ENCODE data around the gene CFAP46. TPM values are rescaled to one million over a fixed set of nuclear protein-coding genes. Genes with fewer than 3 reads are reported as not detected.
A peak's percentile ranks its signal among the peaks of the same experiment; 100 is the strongest.

Gene CFAP46
- total RNA-seq, 2 donors from 2014 or later, result not detected

- Mint-ChIP-seq H3K27ac (no peak overlapping the region), H3K4me3 (no peak overlapping the region), H3K36me3 (ENCODE audit: low read depth) (no peaks in the 10 kb centered on the region), H3K27me3 (peaks cover 39% of the 10 kb centered on the region), H3K4me1 (no peaks in the 10 kb centered on the region)
- DNase-seq, result no peak
- ATAC-seq, result no peak
- no peaks in the 10 kb centered on the region for H3K9me3 ChIP-seq (ENCODE audit: control insufficient read depth, low read length, poor library complexity, severe bottlenecking)
These were observed 13.1 kb upstream of the CFAP46 start for GRCh38 chr10:132955479-132955878.

GRCh38 chr10:132953428-132953827 is 11.1 kb upstream of the CFAP46 start:
- no peaks in the 10 kb centered on the region for H3K36me3 Mint-ChIP-seq (ENCODE audit: low read depth)
- no peak for DNase-seq

GRCh38 chr10:132951926-132952325 is 9.6 kb upstream of the CFAP46 start:
- DNase-seq (no peak), ATAC-seq (no peak)
- H3K4me3 Mint-ChIP-seq, result no peak overlapping the region
- no peaks in the 10 kb centered on the region for H3K36me3 Mint-ChIP-seq (ENCODE audit: low read depth)
- no peak overlapping the region for H3K27ac Mint-ChIP-seq
- no peaks in the 10 kb centered on the region for H3K9me3 ChIP-seq (ENCODE audit: control insufficient read depth, low read length, poor library complexity, severe bottlenecking)
- peaks cover 51% of the 10 kb centered on the region for H3K27me3 Mint-ChIP-seq
- H3K4me1 Mint-ChIP-seq, result no peaks in the 10 kb centered on the region

More at GRCh38 chr10:132953428-132953827, 11.1 kb upstream of the CFAP46 start:
- H3K27me3 Mint-ChIP-seq, result peaks cover 51% of the 10 kb centered on the region
- H3K4me1 Mint-ChIP-seq, result no peaks in the 10 kb centered on the region
- H3K27ac Mint-ChIP-seq, result no peak overlapping the region
- no peaks in the 10 kb centered on the region for H3K9me3 ChIP-seq (ENCODE audit: control insufficient read depth, low read length, poor library complexity, severe bottlenecking)
- no peak overlapping the region for H3K4me3 Mint-ChIP-seq
- ATAC-seq, result no peak

- Mint-ChIP-seq H3K27ac (no peak overlapping the region), H3K27me3 (peaks cover 62% of the 10 kb centered on the region), H3K4me3 (no peak overlapping the region), H3K36me3 (ENCODE audit: low read depth) (no peaks in the 10 kb centered on the region), H3K4me1 (no peaks in the 10 kb centered on the region)
- no peaks in the 10 kb centered on the region for H3K9me3 ChIP-seq (ENCODE audit: control insufficient read depth, low read length, poor library complexity, severe bottlenecking)
- ATAC-seq (no peak), DNase-seq (no peak)
These were observed 6.0 kb upstream of the CFAP46 start for GRCh38 chr10:132948351-132948750.

- no peaks in the 10 kb centered on the region for H3K9me3 ChIP-seq (ENCODE audit: control insufficient read depth, low read length, poor library complexity, severe bottlenecking)
- DNase-seq (no peak), ATAC-seq (no peak)
- Mint-ChIP-seq H3K36me3 (ENCODE audit: low read depth) (peaks cover under 1% of the 10 kb centered on the region), H3K27ac (no peak overlapping the region), H3K4me3 (no peak overlapping the region), H3K27me3 (peaks cover 57% of the 10 kb centered on the region), H3K4me1 (peaks cover under 1% of the 10 kb centered on the region)
These were observed 5.5 kb upstream of the CFAP46 start for GRCh38 chr10:132947843-132948242.

GRCh38 chr10:132946806-132947546 is 4.6 kb upstream of the CFAP46 start:
- H3K4me1 Mint-ChIP-seq, result peaks cover 3% of the 10 kb centered on the region
- no peak overlapping the region for H3K4me3 Mint-ChIP-seq
- DNase-seq (no peak), ATAC-seq (no peak)
- no peak overlapping the region for H3K27ac Mint-ChIP-seq
- H3K9me3 ChIP-seq (ENCODE audit: control insufficient read depth, low read length, poor library complexity, severe bottlenecking), result no peaks in the 10 kb centered on the region
- peaks cover 52% of the 10 kb centered on the region for H3K27me3 Mint-ChIP-seq
- H3K36me3 Mint-ChIP-seq (ENCODE audit: low read depth), result peaks cover 3% of the 10 kb centered on the region

GRCh38 chr10:132946311-132946710 is 3.9 kb upstream of the CFAP46 start:
- no peaks in the 10 kb centered on the region for H3K9me3 ChIP-seq (ENCODE audit: control insufficient read depth, low read length, poor library complexity, severe bottlenecking)
- H3K4me1 Mint-ChIP-seq, result peaks cover 3% of the 10 kb centered on the region
- peaks cover 52% of the 10 kb centered on the region for H3K27me3 Mint-ChIP-seq
- no peak overlapping the region for H3K4me3 Mint-ChIP-seq
- DNase-seq (no peak), ATAC-seq (no peak)
- H3K27ac Mint-ChIP-seq, result no peak overlapping the region
- H3K36me3 Mint-ChIP-seq (ENCODE audit: low read depth), result peaks cover 3% of the 10 kb centered on the region

- Mint-ChIP-seq H3K27me3 (peaks cover 52% of the 10 kb centered on the region), H3K36me3 (ENCODE audit: low read depth) (peaks cover 3% of the 10 kb centered on the region), H3K4me1 (peaks cover 3% of the 10 kb centered on the region), H3K27ac (no peak overlapping the region), H3K4me3 (no peak overlapping the region)
- DNase-seq (no peak), ATAC-seq (no peak)
- H3K9me3 ChIP-seq (ENCODE audit: control insufficient read depth, low read length, poor library complexity, severe bottlenecking), result no peaks in the 10 kb centered on the region
These were observed 3.5 kb upstream of the CFAP46 start for GRCh38 chr10:132945894-132946255.

- H3K27me3 Mint-ChIP-seq, result peaks cover 52% of the 10 kb centered on the region
- no peak for DNase-seq
These were observed 2.9 kb upstream of the CFAP46 start for GRCh38 chr10:132945125-132945893.

GRCh38 chr10:132944510-132944909 is 2.1 kb upstream of the CFAP46 start:
- no peak for ATAC-seq
- H3K9me3 ChIP-seq (ENCODE audit: control insufficient read depth, low read length, poor library complexity, severe bottlenecking), result no peaks in the 10 kb centered on the region
- peaks cover 3% of the 10 kb centered on the region for H3K36me3 Mint-ChIP-seq (ENCODE audit: low read depth)
- no peak overlapping the region for H3K4me3 Mint-ChIP-seq
- DNase-seq, result no peak
- H3K4me1 Mint-ChIP-seq, result peaks cover 5% of the 10 kb centered on the region
- no peak overlapping the region for H3K27ac Mint-ChIP-seq
- peaks cover 52% of the 10 kb centered on the region for H3K27me3 Mint-ChIP-seq

More at GRCh38 chr10:132945125-132945893, 2.9 kb upstream of the CFAP46 start:
- H3K4me3 Mint-ChIP-seq, result no peak overlapping the region
- no peak for ATAC-seq
- no peaks in the 10 kb centered on the region for H3K9me3 ChIP-seq (ENCODE audit: control insufficient read depth, low read length, poor library complexity, severe bottlenecking)
- peaks cover 4% of the 10 kb centered on the region for H3K4me1 Mint-ChIP-seq
- H3K36me3 Mint-ChIP-seq (ENCODE audit: low read depth), result peaks cover 3% of the 10 kb centered on the region
- no peak overlapping the region for H3K27ac Mint-ChIP-seq

GRCh38 chr10:132943791-132944404 is 1.5 kb upstream of the CFAP46 start:
- Mint-ChIP-seq H3K27ac (no peak overlapping the region), H3K4me3 (no peak overlapping the region), H3K36me3 (ENCODE audit: low read depth) (peaks cover 3% of the 10 kb centered on the region), H3K4me1 (peaks cover 5% of the 10 kb centered on the region), H3K27me3 (peaks cover 56% of the 10 kb centered on the region)
- H3K9me3 ChIP-seq (ENCODE audit: control insufficient read depth, low read length, poor library complexity, severe bottlenecking), result no peaks in the 10 kb centered on the region
- ATAC-seq (no peak), DNase-seq (no peak)

GRCh38 chr10:132943058-132943790 is 854 bp upstream of the CFAP46 start:
- Mint-ChIP-seq H3K4me3 (peak overlapping the region; percentile 86), H3K27me3 (peaks cover 62% of the 10 kb centered on the region)
- DNase-seq, result no peak

GRCh38 chr10:132941640-132942051 is 724 bp downstream of the CFAP46 start:
- H3K9me3 ChIP-seq (ENCODE audit: control insufficient read depth, low read length, poor library complexity, severe bottlenecking), result no peaks in the 10 kb centered on the region
- H3K4me3 Mint-ChIP-seq, result peak overlapping the region; percentile 68
- peaks cover 5% of the 10 kb centered on the region for H3K4me1 Mint-ChIP-seq
- DNase-seq (no peak), ATAC-seq (no peak)
- H3K27ac Mint-ChIP-seq, result no peak overlapping the region
- H3K36me3 Mint-ChIP-seq (ENCODE audit: low read depth), result peaks cover 3% of the 10 kb centered on the region
- peaks cover 68% of the 10 kb centered on the region for H3K27me3 Mint-ChIP-seq

More at GRCh38 chr10:132943058-132943790, 854 bp upstream of the CFAP46 start:
- Mint-ChIP-seq H3K36me3 (ENCODE audit: low read depth) (peaks cover 3% of the 10 kb centered on the region), H3K4me1 (peaks cover 5% of the 10 kb centered on the region), H3K27ac (no peak overlapping the region)
- ATAC-seq, result no peak
- no peaks in the 10 kb centered on the region for H3K9me3 ChIP-seq (ENCODE audit: control insufficient read depth, low read length, poor library complexity, severe bottlenecking)

All from T-helper 17 cell (primary cell).